KOPT-K1 (cell line): ENCODE results near the gene LRRC32.
"Not testable (repeated sequence)": the region's sequence is repeated elsewhere in the genome, so short reads cannot be mapped to it uniquely, and the experiment has no call there.

ENCODE experiments used
- H3K27ac ChIP-seq: fragments of 200-600 bp; sonication (generic); 2 replicates; pipeline ENCODE4 v1.5.1; 2016; ENCODE audit warnings: antibody characterized with exemption, mild to moderate bottlenecking, low read depth, low read length; ENCODE audit not compliant: poor library complexity, severe bottlenecking
- H3K36me3 ChIP-seq: fragments of 200-600 bp; sonication (generic); 2 replicates; pipeline ENCODE4 v1.5.1; 2017; ENCODE audit warnings: antibody characterized with exemption, mild to moderate bottlenecking, low read length, moderate library complexity; ENCODE audit not compliant: insufficient read depth
- H3K9me3 ChIP-seq: fragments of 200-600 bp; sonication (generic); 2 replicates; pipeline ENCODE4 v1.5.1; 2017; ENCODE audit warnings: antibody characterized with exemption, low read length, mild to moderate bottlenecking; ENCODE audit not compliant: insufficient read depth, poor library complexity, severe bottlenecking

Gene LRRC32

DNA sequence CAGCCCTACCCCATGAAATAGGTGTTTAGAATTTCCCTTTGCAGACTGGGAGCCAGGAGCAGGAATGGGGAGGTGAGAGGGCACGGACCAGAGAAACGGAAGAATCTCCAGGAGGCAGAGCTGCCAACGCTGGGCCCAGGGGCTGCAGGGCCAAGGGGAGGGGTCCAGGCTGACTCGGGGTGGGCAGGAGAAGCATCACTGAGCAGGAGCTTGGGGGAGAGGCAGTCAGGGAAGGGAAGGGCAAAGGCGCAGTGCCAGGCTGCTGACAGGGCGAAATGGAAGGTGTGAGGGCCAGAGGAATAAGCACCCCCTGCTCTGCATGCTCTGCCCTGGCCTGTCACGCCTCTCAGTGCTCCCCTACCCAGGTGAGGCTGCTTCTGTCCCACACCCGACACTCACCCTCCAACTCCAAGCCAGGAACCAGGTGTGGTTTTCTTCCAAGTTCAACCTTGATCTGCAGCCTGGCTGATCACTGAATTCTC lies 14.5 kb downstream of the LRRC32 start:
- Histone ChIP-seq H3K27ac (no peak overlapping the region), H3K9me3 (no peaks in the 10 kb centered on the region), H3K36me3 (no peaks in the 10 kb centered on the region)

DNA sequence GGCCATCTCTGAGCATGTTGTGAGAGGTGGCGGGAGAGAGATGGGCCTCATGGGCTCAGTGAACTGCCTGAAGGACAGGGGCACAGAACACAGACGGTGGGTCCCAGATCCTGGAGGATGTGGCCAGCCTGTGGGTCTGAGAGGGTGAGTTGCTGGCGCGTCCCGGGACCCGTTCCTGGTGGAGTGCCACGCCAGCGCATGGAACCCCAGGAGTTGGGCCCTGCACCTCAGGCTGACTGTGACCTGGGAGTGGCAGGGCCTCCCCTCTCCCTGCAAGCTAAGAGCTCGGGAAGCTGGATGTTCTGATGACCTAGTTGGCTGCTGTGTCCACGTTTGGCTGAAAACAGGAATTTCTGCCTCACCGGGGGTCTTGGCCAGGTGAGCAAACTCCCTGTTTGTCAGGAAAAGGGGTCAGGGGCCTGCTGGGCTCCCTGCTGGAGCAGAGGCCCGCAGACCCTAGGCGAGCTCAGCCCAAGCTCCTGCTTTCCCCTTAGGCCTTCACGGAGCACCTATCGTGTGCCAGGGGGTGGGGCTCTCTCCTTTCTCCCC lies 15.0 kb downstream of the LRRC32 start:
- Histone ChIP-seq H3K9me3 (no peaks in the 10 kb centered on the region), H3K36me3 (no peaks in the 10 kb centered on the region), H3K27ac (no peak overlapping the region)

DNA sequence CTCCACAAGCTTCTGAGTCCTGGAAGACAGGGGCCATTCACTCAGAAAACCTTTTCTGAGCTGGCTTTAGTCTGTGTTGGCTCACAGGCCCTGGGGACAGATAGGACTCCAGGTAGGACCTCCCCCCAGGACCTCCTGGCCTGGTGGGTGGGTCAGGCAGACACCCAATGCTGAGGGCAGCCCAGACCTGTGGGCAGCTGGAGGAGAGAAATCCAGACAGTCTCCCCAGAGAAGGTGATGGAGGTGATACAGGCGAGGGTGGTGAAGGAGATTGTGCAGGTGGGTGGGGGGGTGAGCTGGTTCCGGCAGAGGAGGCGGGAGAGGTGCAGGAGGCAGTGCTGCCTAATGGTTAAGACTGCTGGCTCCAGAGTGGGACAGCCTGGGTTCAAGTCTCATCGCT lies 15.6 kb downstream of the LRRC32 start:
- Histone ChIP-seq H3K9me3 (no peaks in the 10 kb centered on the region), H3K36me3 (no peaks in the 10 kb centered on the region), H3K27ac (no peak overlapping the region)

DNA sequence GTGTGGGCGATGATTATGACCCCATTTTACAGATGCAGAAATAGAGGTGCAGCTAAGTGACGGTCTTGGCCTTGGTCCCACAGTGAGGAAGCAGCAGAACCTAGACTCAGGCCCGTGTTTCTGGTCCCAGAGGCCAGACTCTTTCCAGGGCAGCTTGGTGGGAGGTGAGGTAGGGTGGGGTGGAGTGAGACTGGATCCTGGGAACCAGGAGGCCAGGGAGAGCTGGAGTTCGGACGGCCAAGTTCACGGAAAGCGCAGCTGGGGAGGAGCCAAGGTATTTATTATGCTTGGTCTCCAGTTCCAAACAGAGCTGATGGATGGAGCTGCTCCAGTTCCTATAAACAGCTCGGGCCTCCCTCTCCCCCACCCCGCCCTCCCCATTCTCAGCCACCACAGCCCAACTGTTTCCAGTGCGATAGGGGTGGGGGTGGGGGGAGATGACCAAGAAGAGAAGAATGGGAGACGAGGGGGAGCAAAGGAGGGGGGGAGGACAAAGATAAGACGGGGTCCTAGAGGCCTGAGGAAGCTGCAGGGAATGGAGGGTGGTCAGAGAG lies 16.2 kb downstream of the LRRC32 start:
- H3K27ac ChIP-seq: no peak overlapping the region
- no peaks in the 10 kb centered on the region for H3K9me3 ChIP-seq
- H3K36me3 ChIP-seq: no peaks in the 10 kb centered on the region

DNA sequence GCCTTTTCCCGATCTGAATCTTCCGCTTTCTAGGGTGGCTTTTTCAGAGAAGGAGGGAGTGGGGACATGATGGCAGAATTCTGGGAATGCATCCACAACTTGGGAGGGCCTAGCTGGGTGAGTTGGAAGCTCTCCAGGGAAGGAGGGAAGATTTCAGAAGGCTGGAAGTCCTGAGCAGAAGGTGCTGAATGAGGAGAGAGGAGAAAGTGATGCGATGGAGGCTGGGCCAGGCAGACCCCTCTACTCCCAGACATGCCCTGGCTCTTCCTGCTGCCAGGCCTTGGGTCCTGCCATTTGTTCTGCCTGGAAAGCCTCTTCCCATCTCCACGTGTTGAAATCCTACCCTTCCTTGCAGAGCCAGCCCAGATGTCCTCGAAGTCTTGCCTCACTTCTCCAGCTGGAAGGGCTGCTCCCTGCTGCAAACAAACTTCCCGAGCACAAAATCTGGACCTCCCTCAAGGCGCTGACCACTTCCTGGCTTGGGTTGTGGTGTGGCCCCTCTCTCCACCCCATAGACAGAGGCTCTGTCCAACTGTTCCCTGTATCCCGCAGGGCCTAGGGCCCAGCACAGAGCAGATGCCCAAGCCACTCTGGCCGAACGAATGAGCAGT lies 16.8 kb downstream of the LRRC32 start:
- Histone ChIP-seq H3K27ac (no peak overlapping the region), H3K9me3 (no peaks in the 10 kb centered on the region), H3K36me3 (no peaks in the 10 kb centered on the region)

DNA sequence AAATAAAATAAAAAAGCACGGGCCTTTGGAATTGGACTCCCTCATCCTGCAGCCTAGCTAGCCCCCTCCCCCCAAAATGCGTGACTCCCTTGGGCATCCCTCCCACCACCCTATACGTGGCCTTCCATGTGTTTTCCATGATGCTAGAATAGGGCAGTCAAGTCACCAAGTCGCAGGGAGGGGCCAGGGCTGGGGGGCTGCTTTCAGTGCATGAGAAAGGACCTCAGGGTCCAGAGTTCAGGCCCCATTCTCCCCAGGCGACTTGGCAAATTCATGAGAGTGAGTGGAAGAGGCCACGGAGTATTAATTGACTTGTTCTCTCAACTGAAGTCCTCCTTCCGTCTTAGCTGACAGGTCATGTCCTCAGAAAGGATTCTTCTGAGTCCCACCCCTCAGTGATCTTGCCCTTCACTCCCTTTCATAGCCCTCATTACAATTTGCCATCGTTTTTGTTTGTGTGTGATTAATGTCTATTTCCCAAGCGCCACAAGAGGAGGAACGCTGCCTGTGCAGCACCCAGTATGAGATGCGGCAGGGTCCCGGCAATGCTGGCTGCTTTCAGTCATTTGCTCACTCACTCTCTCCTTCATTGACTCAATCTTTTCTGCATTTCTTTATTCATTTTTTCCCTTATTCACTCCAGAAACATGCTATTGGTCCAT lies 17.4 kb downstream of the LRRC32 start:
- no peaks in the 10 kb centered on the region for H3K9me3 ChIP-seq
- H3K27ac ChIP-seq: no peak overlapping the region
- no peaks in the 10 kb centered on the region for H3K36me3 ChIP-seq

DNA sequence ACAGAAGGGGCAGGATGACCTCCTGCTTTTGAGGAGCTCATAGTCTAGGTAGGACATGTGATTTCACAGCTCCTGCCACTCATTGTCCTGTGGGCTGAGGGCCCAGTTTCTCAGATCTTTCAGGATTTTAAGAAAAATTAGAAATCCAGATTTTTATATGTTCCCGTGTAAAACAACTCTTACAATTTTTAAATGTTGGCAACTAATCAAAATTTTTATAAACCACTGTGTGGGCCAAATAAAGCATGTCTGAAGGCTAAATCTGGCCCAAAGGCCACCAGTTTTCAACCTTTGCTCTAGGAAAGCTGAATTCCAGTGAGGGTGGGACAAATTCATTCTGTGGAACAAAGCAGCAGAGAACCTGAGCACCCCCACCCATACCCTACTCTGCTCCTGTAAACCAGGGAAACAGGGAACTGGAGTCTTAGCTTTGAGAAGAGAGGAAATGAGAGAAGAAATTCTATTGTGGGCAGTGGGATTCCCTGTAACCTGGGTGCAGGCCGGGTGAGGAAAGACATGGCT lies 20.6 kb downstream of the LRRC32 start:
- no peak overlapping the region for H3K27ac ChIP-seq
- H3K9me3 ChIP-seq: peaks cover 22% of the 10 kb centered on the region
- no peaks in the 10 kb centered on the region for H3K36me3 ChIP-seq

DNA sequence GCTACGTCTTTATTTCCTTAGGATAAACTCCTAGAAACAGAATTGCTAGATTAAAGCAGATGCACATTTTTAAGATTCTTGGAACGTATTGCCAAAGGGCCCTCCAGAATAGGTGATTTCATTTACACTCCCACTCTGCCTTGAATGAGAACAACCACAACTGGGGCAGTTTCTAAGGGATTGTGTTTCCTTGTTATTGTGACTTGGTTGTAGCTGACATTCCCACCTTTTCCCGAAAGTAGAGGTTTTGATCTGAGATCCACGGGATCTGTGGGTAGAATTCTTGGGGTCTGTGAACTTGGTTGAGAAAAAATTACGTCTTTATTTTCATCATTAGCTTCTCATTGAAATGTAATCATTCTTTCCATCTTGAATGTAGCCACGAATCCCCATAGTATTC lies 21.5 kb downstream of the LRRC32 start:
- Histone ChIP-seq H3K36me3 (no peaks in the 10 kb centered on the region), H3K9me3 (peaks cover 22% of the 10 kb centered on the region), H3K27ac (no peak overlapping the region)

DNA sequence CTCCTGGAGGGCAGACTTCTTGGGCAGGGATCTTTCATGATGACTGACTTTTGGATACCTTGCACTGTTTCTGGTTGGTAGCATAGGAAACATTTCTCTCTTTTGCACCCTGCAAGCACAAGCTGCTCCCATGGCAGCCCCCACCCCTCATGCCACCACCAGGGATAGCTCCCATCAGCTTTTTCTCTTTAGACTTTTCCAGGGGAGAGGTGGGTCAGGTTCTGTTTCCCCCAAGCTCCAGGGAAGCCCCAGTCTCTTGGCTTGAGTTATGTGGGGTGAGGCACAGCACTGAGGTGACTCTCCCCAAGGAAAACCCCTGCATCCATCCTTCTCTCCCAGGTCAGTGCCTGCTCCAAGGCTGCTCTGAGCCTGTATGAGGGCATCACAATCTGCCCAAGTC lies 22.5 kb downstream of the LRRC32 start:
- H3K27ac ChIP-seq: no peak overlapping the region
- H3K36me3 ChIP-seq: no peaks in the 10 kb centered on the region
- H3K9me3 ChIP-seq: peaks cover 22% of the 10 kb centered on the region

DNA sequence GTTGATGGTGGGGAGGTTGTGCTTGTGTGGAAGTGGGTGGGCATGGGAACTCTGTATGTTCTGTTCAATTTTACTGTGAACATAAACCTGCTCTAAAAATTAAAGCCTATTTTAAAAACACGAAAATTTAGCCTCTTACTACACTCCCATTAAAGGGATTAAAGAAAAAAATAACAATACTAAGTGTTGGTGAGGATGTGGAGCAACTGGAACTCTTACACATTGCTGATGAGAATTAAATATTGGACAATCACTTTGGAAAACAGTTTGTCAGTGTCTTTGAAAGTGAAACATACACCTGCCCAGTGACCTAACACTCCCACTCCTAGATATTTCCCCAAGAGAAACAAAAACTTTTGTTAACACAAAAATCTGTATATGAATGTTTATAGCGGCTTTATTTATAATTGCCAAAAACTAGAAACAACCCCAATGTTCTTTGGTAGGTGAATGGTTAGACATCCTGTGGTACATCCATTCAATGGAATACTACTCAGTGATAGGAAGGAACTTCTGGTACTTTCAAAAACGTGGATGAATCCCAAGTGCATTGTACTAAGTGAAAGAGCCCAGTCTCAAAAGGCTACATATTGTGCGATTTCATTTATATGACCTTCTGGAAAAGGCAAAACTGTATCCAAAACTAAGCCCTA lies 23.5 kb downstream of the LRRC32 start:
- Histone ChIP-seq H3K9me3 (peaks cover 22% of the 10 kb centered on the region), H3K27ac (no peak overlapping the region), H3K36me3 (no peaks in the 10 kb centered on the region)

DNA sequence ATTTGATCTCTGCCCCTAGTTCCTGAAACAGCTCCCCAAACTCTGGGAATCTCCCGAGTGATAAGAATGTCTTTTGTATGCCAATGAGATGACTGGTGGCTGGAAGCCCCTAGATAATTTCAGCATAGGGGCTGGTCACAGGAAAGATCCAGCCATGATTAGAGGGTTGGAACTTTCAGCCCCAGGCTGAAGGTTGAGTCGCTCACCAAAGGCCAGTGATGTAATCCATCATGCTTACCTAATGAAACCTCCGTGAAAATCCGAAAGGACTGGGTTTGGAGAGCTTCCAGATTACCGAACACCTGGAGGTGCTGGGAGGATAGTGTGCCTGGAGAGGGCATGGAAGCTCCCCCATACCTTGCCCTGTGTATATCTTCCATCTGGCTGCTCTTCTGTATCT lies 26.0 kb downstream of the LRRC32 start:
- Histone ChIP-seq H3K36me3 (no peaks in the 10 kb centered on the region), H3K27ac (no peak overlapping the region), H3K9me3 (peaks cover 22% of the 10 kb centered on the region)

DNA sequence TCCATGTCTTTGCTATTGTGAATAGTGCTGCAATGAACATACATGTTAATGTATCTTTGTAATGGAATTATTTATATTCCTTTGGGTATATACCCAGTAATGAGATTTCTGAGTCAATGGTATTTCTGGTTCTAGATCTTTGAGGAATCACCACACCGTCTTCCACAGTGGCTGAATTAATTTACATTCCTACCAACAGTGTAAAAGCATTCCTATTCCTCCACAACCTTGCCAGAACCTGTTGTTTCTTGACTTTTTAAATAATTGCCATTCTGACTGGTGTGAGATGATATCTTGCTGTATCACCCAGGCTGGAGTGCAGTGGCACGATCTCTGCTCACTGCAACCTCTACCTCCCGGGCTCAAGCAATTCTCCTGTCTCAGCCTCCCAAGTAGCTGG lies 26.8 kb downstream of the LRRC32 start:
- not testable (repeated sequence) for H3K27ac ChIP-seq, H3K36me3 ChIP-seq
- peaks cover 22% of the 10 kb centered on the region for H3K9me3 ChIP-seq

DNA sequence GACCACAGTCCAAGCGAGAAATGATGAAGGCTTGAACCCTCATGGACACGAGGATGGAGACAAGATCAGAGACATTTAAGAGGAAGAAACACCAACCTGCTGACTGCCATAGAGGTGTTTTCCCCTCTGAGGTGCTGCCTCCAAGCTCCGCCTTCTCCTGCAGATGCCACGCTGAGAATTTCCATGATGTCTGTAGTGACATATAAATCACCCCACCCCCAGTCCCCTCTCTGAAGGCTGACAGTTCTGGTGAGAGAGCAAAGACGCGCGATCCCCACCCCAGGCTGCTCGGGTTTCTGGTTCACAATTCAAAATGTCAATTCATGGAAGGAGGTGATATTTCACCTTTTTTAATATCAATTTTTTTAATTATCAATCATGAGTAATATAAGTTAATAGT lies 28.2 kb downstream of the LRRC32 start:
- peaks cover 15% of the 10 kb centered on the region for H3K9me3 ChIP-seq
- H3K27ac ChIP-seq: no peak overlapping the region
- H3K36me3 ChIP-seq: no peaks in the 10 kb centered on the region

DNA sequence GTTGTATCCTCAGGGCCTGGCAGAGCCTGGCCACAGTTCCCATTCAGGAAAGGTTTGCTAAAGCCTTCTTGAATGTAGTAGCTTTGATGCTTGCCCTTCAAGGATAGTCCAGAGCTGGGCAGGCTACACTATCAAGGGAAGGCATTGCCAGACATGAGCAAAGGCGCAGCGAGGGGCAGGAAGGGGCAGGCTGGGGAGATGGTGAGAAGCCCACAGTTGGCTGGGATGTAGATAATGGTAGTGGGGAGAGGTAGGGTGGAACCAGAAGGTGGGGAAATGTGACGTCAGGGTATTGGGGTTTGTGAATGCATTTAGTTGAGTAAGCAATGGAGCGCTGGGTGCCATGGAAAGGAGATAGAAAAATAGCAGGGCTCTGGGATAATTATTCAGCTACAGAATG lies 28.6 kb downstream of the LRRC32 start:
- Histone ChIP-seq H3K27ac (no peak overlapping the region), H3K36me3 (no peaks in the 10 kb centered on the region)

DNA sequence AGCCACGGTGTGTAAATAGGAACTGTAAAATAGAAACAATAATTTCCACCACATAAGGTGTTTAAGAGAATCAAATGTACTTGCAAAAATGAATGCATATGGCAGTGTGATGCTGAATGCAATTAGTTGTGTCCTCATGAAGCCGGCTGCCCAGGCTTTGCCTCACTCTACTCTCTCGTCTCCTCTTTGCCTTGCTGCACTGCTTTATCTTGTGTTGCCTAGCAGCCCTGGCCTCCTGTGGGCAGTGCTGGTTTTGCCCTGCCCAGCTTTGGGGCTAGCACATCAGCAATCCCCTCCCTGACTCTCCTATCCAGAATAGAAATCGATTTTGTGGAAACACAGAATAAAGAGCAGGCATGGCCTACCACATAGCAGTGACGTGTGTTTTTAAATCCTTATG lies 30.0 kb downstream of the LRRC32 start:
- H3K27ac ChIP-seq: no peak overlapping the region
- H3K36me3 ChIP-seq: no peaks in the 10 kb centered on the region
- H3K9me3 ChIP-seq: no peaks in the 10 kb centered on the region

More for the DNA sequence above, 28.6 kb downstream of the LRRC32 start:
- peaks cover 11% of the 10 kb centered on the region for H3K9me3 ChIP-seq
